Prostate gland (tissue), 2 donors: Measurements from ENCODE around the gene FOXP1.

Source experiments
- POLR2A ChIP-seq: fragments of 450-650 bp; IDR thresholded peaks from one replicate; pipeline ENCODE4 v1.6.1; 2016; ENCODE audit warnings: antibody characterized with exemption, mild to moderate bottlenecking
- TF ChIP-seq, protein P1 (sequence below), 4 experiments: fragments of 200-600 bp in 2 of 4; fragments of 450-650 bp in 2 of 4; sonication (generic) in 2 of 4; IDR thresholded peaks; 1 replicate in 3 of 4; 2 replicates in 1 of 4; pipeline ENCODE4 v1.5.1; 2016 to 2019; ENCODE audit warnings: antibody characterized with exemption in 4 of 4, mild to moderate bottlenecking in 2 of 4, moderate library complexity in 2 of 4

DNA sequence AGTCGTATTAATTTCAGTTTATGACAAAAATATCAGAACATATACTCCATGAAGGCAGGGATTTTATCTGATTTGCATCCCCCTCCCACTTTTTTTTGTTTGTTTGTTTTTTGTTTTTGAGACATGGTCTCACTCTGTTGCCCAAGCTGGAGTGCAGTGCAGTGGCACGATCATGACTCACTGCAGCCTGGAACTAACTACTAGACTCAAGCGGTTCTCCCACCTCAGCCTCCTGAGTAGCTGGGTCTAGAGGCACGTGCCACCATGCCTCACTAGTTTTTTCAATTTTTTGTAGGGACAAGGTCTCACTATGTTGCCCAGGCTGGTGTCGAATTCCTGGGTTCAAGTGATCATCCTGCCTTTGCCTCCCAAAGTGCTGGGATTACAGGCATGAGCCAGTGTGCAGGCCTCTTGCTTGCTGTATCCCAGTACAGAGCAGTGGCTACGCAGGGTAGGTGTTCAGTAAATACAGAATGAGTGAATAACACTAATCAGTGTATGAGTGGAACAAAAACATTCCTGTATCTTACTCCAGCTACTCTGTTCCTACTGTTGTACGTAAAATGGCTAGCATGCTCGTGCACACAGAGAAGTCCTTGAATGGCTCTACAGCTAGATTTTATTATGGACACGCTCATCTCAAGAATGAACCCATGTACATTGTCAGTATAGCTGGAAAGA lies 272.4 kb downstream of the FOXP1 start:
- TF ChIP-seq, protein P1, sequence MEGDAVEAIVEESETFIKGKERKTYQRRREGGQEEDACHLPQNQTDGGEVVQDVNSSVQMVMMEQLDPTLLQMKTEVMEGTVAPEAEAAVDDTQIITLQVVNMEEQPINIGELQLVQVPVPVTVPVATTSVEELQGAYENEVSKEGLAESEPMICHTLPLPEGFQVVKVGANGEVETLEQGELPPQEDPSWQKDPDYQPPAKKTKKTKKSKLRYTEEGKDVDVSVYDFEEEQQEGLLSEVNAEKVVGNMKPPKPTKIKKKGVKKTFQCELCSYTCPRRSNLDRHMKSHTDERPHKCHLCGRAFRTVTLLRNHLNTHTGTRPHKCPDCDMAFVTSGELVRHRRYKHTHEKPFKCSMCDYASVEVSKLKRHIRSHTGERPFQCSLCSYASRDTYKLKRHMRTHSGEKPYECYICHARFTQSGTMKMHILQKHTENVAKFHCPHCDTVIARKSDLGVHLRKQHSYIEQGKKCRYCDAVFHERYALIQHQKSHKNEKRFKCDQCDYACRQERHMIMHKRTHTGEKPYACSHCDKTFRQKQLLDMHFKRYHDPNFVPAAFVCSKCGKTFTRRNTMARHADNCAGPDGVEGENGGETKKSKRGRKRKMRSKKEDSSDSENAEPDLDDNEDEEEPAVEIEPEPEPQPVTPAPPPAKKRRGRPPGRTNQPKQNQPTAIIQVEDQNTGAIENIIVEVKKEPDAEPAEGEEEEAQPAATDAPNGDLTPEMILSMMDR (IDR thresholded peaks at IDR 0.05): no peak
- TF ChIP-seq POLR2A: no peak
